Thyroid gland (tissue), 4 donors: ENCODE results near the gene OR8B12. TPM values are rescaled to one million over a fixed set of nuclear protein-coding genes. Genes with fewer than 3 reads are reported as not detected.

Source experiments
- DNase-seq, 2 donors: peaks; one replicate each; pipeline ENCODE4 v3.0.0-alpha.2; 2019
- H3K27ac ChIP-seq, 3 donors: fragments of 200-600 bp; sonication (generic); 1 replicate in 2 of 3; 2 replicates in 1 of 3; pipeline ENCODE4 v1.5.1; 2016 to 2019; ENCODE audit warnings: mild to moderate bottlenecking in 1 of 3, moderate library complexity in 1 of 3
- H3K27me3 ChIP-seq: fragments of 200-600 bp; sonication (generic); one replicate; pipeline ENCODE4 v1.5.1; 2019
- H3K36me3 ChIP-seq, 2 donors: fragments of 200-600 bp; sonication (generic); one replicate each; pipeline ENCODE4 v1.5.1; 2016 to 2019
- H3K4me1 ChIP-seq, 2 donors: fragments of 200-600 bp; sonication (generic); one replicate each; pipeline ENCODE4 v1.5.1; 2017 to 2019
- H3K4me3 ChIP-seq, 3 donors: fragments of 200-600 bp; sonication (generic); replicated peaks in 1 of 3; 1 replicate in 2 of 3; 2 replicates in 1 of 3; pipeline ENCODE4 v1.5.1; 2016; ENCODE audit warnings: mild to moderate bottlenecking in 1 of 3
- H3K9me3 ChIP-seq: fragments of 200-600 bp; sonication (generic); one replicate; pipeline ENCODE4 v1.5.1; 2017
- POLR2A ChIP-seq, 2 donors: fragments of 450-650 bp; IDR thresholded peaks; one replicate each; pipeline ENCODE4 v1.6.1; 2017; ENCODE audit warnings: antibody characterized with exemption in 2 of 2, mild to moderate bottlenecking in 2 of 2, moderate library complexity in 1 of 2
- WGBS, 2 donors: methylation state at CpG; one replicate each; pipeline ENCODE4 v1.1.5; 2017; 5-methylcytosine and 5-hydroxymethylcytosine counted together
- intact Hi-C: fragments of 100-400 bp; cut with DNase I; formaldehyde crosslinking; loops from one replicate; pipeline ENCODE4 v1.15.1; 2023
- total RNA-seq, 4 donors: library from RNA; depleted of rRNA; stranded (reverse); fragments of >200 nt; gene quantifications; one replicate each; pipeline ENCODE4 v1.2.3, GENCODE V29; 2016
- TF ChIP-seq, protein P1 (sequence below), 6 experiments: fragments of 200-600 bp in 3 of 6; fragments of 450-650 bp in 3 of 6; sonication (generic) in 3 of 6; IDR thresholded peaks; one replicate each; pipeline ENCODE4 v1.5.1; 2016 to 2019; ENCODE audit warnings: antibody characterized with exemption in 6 of 6, mild to moderate bottlenecking in 2 of 6, inconsistent platforms in 1 of 6, moderate library complexity in 1 of 6

Gene OR8B12
- total RNA-seq, 4 donors from 2014 or later = not detected

DNA sequence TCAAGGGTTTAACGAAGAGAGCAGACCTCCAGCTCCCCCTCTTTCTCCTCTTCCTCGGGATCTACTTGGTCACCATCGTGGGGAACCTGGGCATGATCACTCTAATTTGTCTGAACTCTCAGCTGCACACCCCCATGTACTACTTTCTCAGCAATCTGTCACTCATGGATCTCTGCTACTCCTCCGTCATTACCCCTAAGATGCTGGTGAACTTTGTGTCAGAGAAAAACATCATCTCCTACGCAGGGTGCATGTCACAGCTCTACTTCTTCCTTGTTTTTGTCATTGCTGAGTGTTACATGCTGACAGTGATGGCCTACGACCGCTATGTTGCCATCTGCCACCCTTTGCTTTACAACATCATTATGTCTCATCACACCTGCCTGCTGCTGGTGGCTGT, 26.7 kb upstream of the OR8B12 start:
- Histone ChIP-seq H3K9me3 (no peaks in the 10 kb centered on the region), H3K4me1 (no peaks in the 10 kb centered on the region), H3K36me3 (no peaks in the 10 kb centered on the region), H3K27me3 (no peaks in the 10 kb centered on the region), H3K4me3 (no peak overlapping the region), H3K27ac (no peak overlapping the region)
- TF ChIP-seq POLR2A (IDR thresholded peaks at IDR 0.05) = no peak
- TF ChIP-seq, protein P1, sequence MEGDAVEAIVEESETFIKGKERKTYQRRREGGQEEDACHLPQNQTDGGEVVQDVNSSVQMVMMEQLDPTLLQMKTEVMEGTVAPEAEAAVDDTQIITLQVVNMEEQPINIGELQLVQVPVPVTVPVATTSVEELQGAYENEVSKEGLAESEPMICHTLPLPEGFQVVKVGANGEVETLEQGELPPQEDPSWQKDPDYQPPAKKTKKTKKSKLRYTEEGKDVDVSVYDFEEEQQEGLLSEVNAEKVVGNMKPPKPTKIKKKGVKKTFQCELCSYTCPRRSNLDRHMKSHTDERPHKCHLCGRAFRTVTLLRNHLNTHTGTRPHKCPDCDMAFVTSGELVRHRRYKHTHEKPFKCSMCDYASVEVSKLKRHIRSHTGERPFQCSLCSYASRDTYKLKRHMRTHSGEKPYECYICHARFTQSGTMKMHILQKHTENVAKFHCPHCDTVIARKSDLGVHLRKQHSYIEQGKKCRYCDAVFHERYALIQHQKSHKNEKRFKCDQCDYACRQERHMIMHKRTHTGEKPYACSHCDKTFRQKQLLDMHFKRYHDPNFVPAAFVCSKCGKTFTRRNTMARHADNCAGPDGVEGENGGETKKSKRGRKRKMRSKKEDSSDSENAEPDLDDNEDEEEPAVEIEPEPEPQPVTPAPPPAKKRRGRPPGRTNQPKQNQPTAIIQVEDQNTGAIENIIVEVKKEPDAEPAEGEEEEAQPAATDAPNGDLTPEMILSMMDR (IDR thresholded peaks at IDR 0.05) = no peak
- WGBS, 2 donors = 84 to 94% methylated on average over 7 of the region's 7 CpGs
- intact Hi-C loops = no loop called here
- no peak for DNase-seq

- no peak for TF ChIP-seq POLR2A (IDR thresholded peaks at IDR 0.05)
- TF ChIP-seq, protein P1 (IDR thresholded peaks at IDR 0.05) = no peak
- no peaks in the 10 kb centered on the region for H3K4me1 ChIP-seq
- H3K4me3 ChIP-seq = no peak within 1 kb of the TSS
- DNase-seq = no peak
- no peak within 1 kb of the TSS for H3K27ac ChIP-seq
- 36 to 61% methylated on average over 4 of the region's 4 CpGs for WGBS, 2 donors
- intact Hi-C loops = no loop called here
- no peaks in the 10 kb centered on the region for H3K27me3 ChIP-seq
- no peaks in the 10 kb centered on the region for H3K36me3 ChIP-seq
- no peaks in the 10 kb centered on the region for H3K9me3 ChIP-seq
Observed at GRCh38 chr11:124569697-124570096, 26.2 kb upstream of the OR8B12 start, which contains the start of gene OR8A1. OR8A1 (plus strand) TSS chr11:124569997; CDS start chr11:124570120, 123 bp downstream.

DNA sequence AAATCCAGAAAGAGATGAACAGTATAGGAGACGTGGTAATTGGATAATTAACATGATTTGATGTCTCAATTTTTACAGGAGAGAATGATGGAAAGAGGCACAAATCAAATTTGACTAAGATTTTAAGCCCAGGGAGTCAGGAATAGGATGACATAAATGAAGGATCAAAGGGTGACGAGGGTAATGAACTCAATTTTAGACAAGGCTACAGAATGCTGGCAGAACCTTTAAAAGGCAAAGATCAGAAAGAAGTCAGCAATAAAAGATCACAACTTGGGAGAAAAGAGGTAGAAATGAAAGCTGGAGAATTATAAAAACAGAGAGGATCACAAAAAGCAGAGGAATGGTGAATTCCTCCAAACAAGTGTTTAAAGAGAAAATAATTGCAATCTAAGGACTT, 13.4 kb upstream of the OR8B12 start:
- H3K27me3 ChIP-seq = no peaks in the 10 kb centered on the region
- DNase-seq = no peak
- intact Hi-C loops = no loop called here
- no peaks in the 10 kb centered on the region for H3K36me3 ChIP-seq
- H3K4me1 ChIP-seq = no peaks in the 10 kb centered on the region
- no peak overlapping the region for H3K4me3 ChIP-seq
- H3K9me3 ChIP-seq = no peaks in the 10 kb centered on the region
- WGBS, 2 donors = 77 to 78% methylated on average over 2 of the region's 2 CpGs
- TF ChIP-seq, protein P1 (IDR thresholded peaks at IDR 0.05) = no peak
- TF ChIP-seq POLR2A (IDR thresholded peaks at IDR 0.05) = no peak
- H3K27ac ChIP-seq = no peak overlapping the region

GRCh38 chr11:124551987-124552386, 8.5 kb upstream of the OR8B12 start:
- Histone ChIP-seq H3K27ac (no peak overlapping the region), H3K4me1 (no peaks in the 10 kb centered on the region), H3K9me3 (no peaks in the 10 kb centered on the region), H3K4me3 (no peak overlapping the region), H3K27me3 (no peaks in the 10 kb centered on the region), H3K36me3 (no peaks in the 10 kb centered on the region)
- no peak for DNase-seq
- intact Hi-C loops = no loop called here
- 91 to 94% methylated on average over 4 of the region's 4 CpGs for WGBS, 2 donors
- TF ChIP-seq POLR2A (IDR thresholded peaks at IDR 0.05) = no peak
- TF ChIP-seq, protein P1 (IDR thresholded peaks at IDR 0.05) = no peak

GRCh38 chr11:124551189-124551588, 7.7 kb upstream of the OR8B12 start:
- no peaks in the 10 kb centered on the region for H3K27me3 ChIP-seq
- H3K9me3 ChIP-seq = no peaks in the 10 kb centered on the region
- no peak overlapping the region for H3K4me3 ChIP-seq
- no peak for DNase-seq
- no peak for TF ChIP-seq POLR2A (IDR thresholded peaks at IDR 0.05)
- TF ChIP-seq, protein P1 (IDR thresholded peaks at IDR 0.05) = no peak
- no peak overlapping the region for H3K27ac ChIP-seq
- WGBS, 2 donors = 79 to 84% methylated on average over 6 of the region's 6 CpGs
- intact Hi-C loops = no loop called here
- no peaks in the 10 kb centered on the region for H3K36me3 ChIP-seq
- no peaks in the 10 kb centered on the region for H3K4me1 ChIP-seq
